ENCODE measurements around the gene YKT6. TPM values are rescaled to one million over a fixed set of nuclear protein-coding genes. Genes with fewer than 3 reads are reported as not detected.

Gene YKT6
- total and polyA plus RNA-seq, 3 donors from 2014 or later: 66.5 to 85.9 (median 72.3) TPM

GRCh38 chr7:44187636-44188416 is 13.0 kb upstream of the YKT6 start:
- no peak overlapping the region for H3K4me3 ChIP-seq
- H3K4me1 ChIP-seq: no peaks in the 10 kb centered on the region
- H3K36me3 ChIP-seq (ENCODE audit: low read depth, missing control alignments): no peaks in the 10 kb centered on the region
- H3K27me3 ChIP-seq: no peaks in the 10 kb centered on the region
- no peak for TF ChIP-seq POLR2A (IDR thresholded peaks at IDR 0.05)
- no peak for TF ChIP-seq CTCF (IDR thresholded peaks at IDR 0.05)
- no peaks in the 10 kb centered on the region for H3K9me3 ChIP-seq
- intact Hi-C loops (cut with DNase I; ENCODE audit: low total_unique reads): no loop called here
- WGBS, 2 donors: 50 to 58% methylated on average over 6 to 9 of the region's 9 CpGs
- no peak overlapping the region for H3K27ac ChIP-seq
- DNase-seq: peak; percentile 11

- no peaks in the 10 kb centered on the region for H3K9me3 ChIP-seq
- 85 to 90% methylated on average over 16 of the region's 16 CpGs for WGBS, 2 donors
- DNase-seq: peak; percentile 4
- TF ChIP-seq CTCF (IDR thresholded peaks at IDR 0.05) (no peak), POLR2A (IDR thresholded peaks at IDR 0.05) (no peak)
- no peak overlapping the region for H3K4me3 ChIP-seq
- H3K4me1 ChIP-seq: no peaks in the 10 kb centered on the region
- no peaks in the 10 kb centered on the region for H3K27me3 ChIP-seq
- H3K27ac ChIP-seq: no peak overlapping the region
- H3K36me3 ChIP-seq (ENCODE audit: low read depth, missing control alignments): no peaks in the 10 kb centered on the region
- intact Hi-C loops (cut with DNase I; ENCODE audit: low total_unique reads): no loop called here
Measured at GRCh38 chr7:44188480-44189225, 12.1 kb upstream of the YKT6 start.

DNA sequence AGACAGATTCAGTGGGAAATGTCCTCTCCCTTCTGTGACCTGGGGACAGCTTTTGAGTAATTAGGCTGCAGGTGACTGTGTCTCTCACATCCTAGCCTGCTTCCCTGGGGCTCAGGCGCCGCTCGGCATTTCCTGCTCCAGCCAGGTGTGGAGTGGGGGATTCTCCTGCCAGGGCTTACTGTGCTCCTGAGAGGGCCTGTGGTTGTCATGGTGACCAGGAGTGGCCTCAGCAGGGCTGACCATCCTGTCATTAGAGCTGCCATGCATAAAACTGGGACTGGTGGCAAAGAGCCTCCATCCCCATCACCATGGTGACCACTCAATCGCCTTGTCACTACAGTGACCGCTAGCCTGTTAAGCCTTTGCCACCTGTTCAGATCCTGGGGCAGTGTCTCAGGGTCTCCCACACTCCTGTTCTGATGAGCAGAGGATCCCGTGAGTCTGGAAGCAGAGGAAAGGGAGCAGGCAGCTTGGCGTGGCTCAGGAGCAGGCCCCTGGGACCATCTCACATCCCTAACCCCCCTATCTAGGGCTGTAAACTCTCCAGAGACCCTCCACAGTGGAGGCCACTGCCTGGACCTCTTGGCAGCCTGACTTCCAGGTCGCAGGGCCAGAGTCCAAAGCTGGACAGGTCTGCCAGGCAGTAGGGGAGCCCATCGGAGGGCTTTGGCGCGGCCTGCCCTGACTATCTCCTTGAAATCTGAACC is 11.3 kb upstream of the YKT6 start, which contains the start of gene GCK:
GCK (minus strand) TSS at position 154 of the 707 bp plus-strand sequence. CDS start 486 bp downstream, outside the sequence.
- intact Hi-C loops (cut with DNase I; ENCODE audit: low total_unique reads): no loop called here
- DNase-seq: peak; percentile 12
- H3K4me3 ChIP-seq: no peak within 1 kb of the TSS
- TF ChIP-seq POLR2A (IDR thresholded peaks at IDR 0.05) (no peak), CTCF (IDR thresholded peaks at IDR 0.05) (no peak)
- H3K27ac ChIP-seq: no peak within 1 kb of the TSS
- H3K36me3 ChIP-seq (ENCODE audit: low read depth, missing control alignments): no peaks in the 10 kb centered on the region
- no peaks in the 10 kb centered on the region for H3K27me3 ChIP-seq
- WGBS, 2 donors: 86 to 92% methylated on average over 7 to 11 of the region's 11 CpGs
- no peaks in the 10 kb centered on the region for H3K4me1 ChIP-seq
- H3K9me3 ChIP-seq: no peaks in the 10 kb centered on the region

GRCh38 chr7:44189993-44190872 is 10.5 kb upstream of the YKT6 start:
- H3K9me3 ChIP-seq: no peaks in the 10 kb centered on the region
- H3K27me3 ChIP-seq: no peaks in the 10 kb centered on the region
- no peaks in the 10 kb centered on the region for H3K4me1 ChIP-seq
- no peak overlapping the region for H3K4me3 ChIP-seq
- TF ChIP-seq POLR2A (IDR thresholded peaks at IDR 0.05) (no peak), CTCF (IDR thresholded peaks at IDR 0.05) (no peak)
- 81 to 90% methylated on average over 13 to 14 of the region's 14 CpGs for WGBS, 2 donors
- no peak for DNase-seq
- intact Hi-C loops (cut with DNase I; ENCODE audit: low total_unique reads): no loop called here
- no peaks in the 10 kb centered on the region for H3K36me3 ChIP-seq (ENCODE audit: low read depth, missing control alignments)
- no peak overlapping the region for H3K27ac ChIP-seq

Data from testis (tissue), 3 donors.